Mammary epithelial cell (primary cell): ENCODE data around the gene UQCRHL.

ENCODE experiments used
- CTCF ChIP-seq, 2 donors: IDR thresholded peaks in 1 of 2; conservative IDR thresholded peaks in 1 of 2; 2 replicates each; pipeline ENCODE4 v1.5.1; 2011 to 2012; ENCODE audit warnings: inconsistent platforms in 2 of 2, low read length in 2 of 2, mild to moderate bottlenecking in 2 of 2, control low read depth in 1 of 2, low read depth in 1 of 2; ENCODE audit not compliant: insufficient read depth in 1 of 2; ENCODE audit errors: extremely low read depth in 1 of 2
- EZH2 ChIP-seq: IDR thresholded peaks from 2 replicates; pipeline ENCODE4 v1.6.1; 2012; ENCODE audit warnings: low read length, inconsistent platforms, borderline replicate concordance

- no peak for TF ChIP-seq CTCF (conservative IDR thresholded peaks at IDR 0.05 in 1 of 2, IDR thresholded peaks at IDR 0.05 in 1 of 2; ENCODE audit: extremely low read depth in 1 of 2, insufficient read depth in 1 of 2, low read depth in 1 of 2, low read length in 2 of 2)
- TF ChIP-seq EZH2 = no peak
Measured at GRCh38 chr1:15786581-15786980, 20.9 kb downstream of the UQCRHL start.
